Upper lobe of right lung (tissue), 1 donor: Measurements from ENCODE around the gene PDXDC1. TPM values are rescaled to one million over a fixed set of nuclear protein-coding genes. Genes with fewer than 3 reads are reported as not detected.
"Not testable (repeated sequence)": the region's sequence is repeated elsewhere in the genome, so short reads cannot be mapped to it uniquely, and the experiment has no call there.

Source experiments
- ATAC-seq: fragments of 200-7000 bp; cut with Tn5 transposase; one replicate; pipeline ENCODE4 v1.9.1; 2020; ENCODE audit warnings: mild to moderate bottlenecking, moderate library complexity
- DNase-seq: peaks from one replicate; pipeline ENCODE4 v3.0.0-alpha.2; 2020
- H3K27ac ChIP-seq: fragments of 200-600 bp; one replicate; pipeline ENCODE4 v1.8.0; 2022
- H3K27me3 ChIP-seq: fragments of 200-600 bp; one replicate; pipeline ENCODE4 v1.8.0; 2022; ENCODE audit warnings: mild to moderate bottlenecking
- H3K36me3 ChIP-seq: fragments of 200-600 bp; one replicate; pipeline ENCODE4 v1.8.0; 2022
- H3K4me1 ChIP-seq: fragments of 200-600 bp; one replicate; pipeline ENCODE4 v1.8.0; 2022
- H3K4me3 ChIP-seq: fragments of 200-600 bp; one replicate; pipeline ENCODE4 v1.8.0; 2022; ENCODE audit warnings: mild to moderate bottlenecking
- H3K9me3 ChIP-seq: fragments of 200-600 bp; one replicate; pipeline ENCODE4 v1.8.0; 2022
- intact Hi-C: fragments of 100-400 bp; cut with DNase I; formaldehyde crosslinking; loops from one replicate; pipeline ENCODE4 v1.11.0; 2022
- total RNA-seq: library from RNA; stranded (reverse); fragmentation: NEBNext Ultra II Directional; extraction: Animal tissue kit (Norgen Biotek cat#: 25700); gene quantifications from one replicate; pipeline ENCODE4 v1.2.1, GENCODE V29; 2021
- TF ChIP-seq, protein P1 (sequence below): fragments of 200-600 bp; IDR thresholded peaks from one replicate; pipeline ENCODE4 v1.8.0; 2022; ENCODE audit warnings: antibody characterized with exemption
- donor health status: DM: no; HTN: yes; CAD: no; lungs with severe emphysema.

Gene PDXDC1
- total RNA-seq, 1 donor from 2014 or later, result 100 TPM

GRCh38 chr16:15015671-15016070 is 40.8 kb downstream of the PDXDC1 start:
- Histone ChIP-seq H3K36me3 (peaks cover 65% of the 10 kb centered on the region), H3K4me1 (peaks cover 23% of the 10 kb centered on the region), H3K27ac (peak overlapping the region; percentile 38)
- intact Hi-C loops, H3K27me3 ChIP-seq, DNase-seq, ATAC-seq, H3K4me3 ChIP-seq, H3K9me3 ChIP-seq: not testable (repeated sequence)

DNA sequence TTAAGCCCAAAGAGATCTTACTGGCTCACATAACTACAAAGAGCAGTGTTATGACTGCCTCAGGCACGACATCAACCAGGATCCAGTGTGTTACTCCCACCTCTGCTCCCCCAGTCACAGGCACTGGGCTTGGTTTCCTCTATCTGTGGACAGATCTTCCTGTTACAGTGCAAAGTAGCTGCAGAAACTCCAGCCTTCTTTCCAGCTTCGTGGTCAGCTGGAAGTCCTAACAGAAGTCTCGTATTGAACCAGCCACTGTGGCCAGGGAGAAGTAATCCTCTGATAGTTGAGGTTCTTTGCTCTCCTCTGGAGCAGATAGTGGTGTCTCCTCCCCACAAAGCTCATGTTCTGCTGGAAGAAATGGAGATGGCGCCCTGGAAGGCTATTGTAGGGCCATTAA is 41.5 kb downstream of the PDXDC1 start:
- Histone ChIP-seq H3K36me3 (peaks cover 64% of the 10 kb centered on the region), H3K4me1 (peaks cover 23% of the 10 kb centered on the region), H3K27ac (peak overlapping the region; percentile 38)
- H3K27me3 ChIP-seq, intact Hi-C loops, H3K4me3 ChIP-seq, DNase-seq, H3K9me3 ChIP-seq: not testable (repeated sequence)
- peak; percentile 7 for ATAC-seq

- H3K4me3 ChIP-seq, H3K27me3 ChIP-seq, intact Hi-C loops, H3K9me3 ChIP-seq, DNase-seq: not testable (repeated sequence)
- H3K36me3 ChIP-seq, result peaks cover 65% of the 10 kb centered on the region
- peaks cover 23% of the 10 kb centered on the region for H3K4me1 ChIP-seq
- peak overlapping the region; percentile 38 for H3K27ac ChIP-seq
- peak; percentile 23 for ATAC-seq
These were observed 42.2 kb downstream of the PDXDC1 start for GRCh38 chr16:15016951-15017580.

DNA sequence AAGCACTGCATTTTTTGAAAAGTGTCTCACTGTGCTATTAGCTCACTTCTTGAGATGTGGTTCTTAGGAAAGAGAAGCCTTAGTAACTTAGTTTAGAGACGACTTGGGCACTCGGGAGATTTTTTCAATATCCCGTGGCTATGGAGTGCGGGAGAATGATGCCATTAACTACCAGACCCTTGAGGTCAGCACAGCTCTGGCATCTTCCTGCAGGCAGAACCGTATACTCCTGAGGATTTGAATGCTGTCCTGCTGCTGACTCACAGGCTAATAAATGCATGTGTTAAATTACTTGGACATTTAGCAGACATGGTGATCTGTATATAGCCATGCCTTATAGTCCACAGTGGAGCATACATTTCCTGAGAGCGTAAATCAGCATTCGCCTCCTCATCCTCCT is 46.6 kb downstream of the PDXDC1 start:
- H3K9me3 ChIP-seq, H3K4me1 ChIP-seq, ATAC-seq, H3K27me3 ChIP-seq, intact Hi-C loops, H3K27ac ChIP-seq, DNase-seq, H3K4me3 ChIP-seq: not testable (repeated sequence)
- peaks cover 92% of the 10 kb centered on the region for H3K36me3 ChIP-seq

DNA sequence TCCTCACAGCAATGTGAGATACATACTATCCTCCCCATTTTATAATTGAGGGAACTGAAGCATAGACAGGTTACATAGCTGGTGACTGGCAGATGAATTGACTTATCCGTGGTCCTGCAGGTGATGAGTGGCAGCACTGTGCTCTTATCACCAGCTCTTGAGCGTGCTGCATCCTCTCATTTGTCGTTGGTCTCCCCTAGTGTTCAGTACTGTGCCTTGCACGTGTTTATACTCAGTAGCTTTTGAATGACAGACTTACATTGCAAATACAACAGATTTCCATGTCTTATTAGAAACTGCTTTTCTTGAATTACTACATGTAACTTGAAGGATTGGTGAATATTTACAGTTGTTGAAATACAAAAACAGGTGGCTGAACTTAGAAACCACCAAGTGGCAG is 47.4 kb downstream of the PDXDC1 start:
- DNase-seq, H3K27ac ChIP-seq: not testable (repeated sequence)

DNA sequence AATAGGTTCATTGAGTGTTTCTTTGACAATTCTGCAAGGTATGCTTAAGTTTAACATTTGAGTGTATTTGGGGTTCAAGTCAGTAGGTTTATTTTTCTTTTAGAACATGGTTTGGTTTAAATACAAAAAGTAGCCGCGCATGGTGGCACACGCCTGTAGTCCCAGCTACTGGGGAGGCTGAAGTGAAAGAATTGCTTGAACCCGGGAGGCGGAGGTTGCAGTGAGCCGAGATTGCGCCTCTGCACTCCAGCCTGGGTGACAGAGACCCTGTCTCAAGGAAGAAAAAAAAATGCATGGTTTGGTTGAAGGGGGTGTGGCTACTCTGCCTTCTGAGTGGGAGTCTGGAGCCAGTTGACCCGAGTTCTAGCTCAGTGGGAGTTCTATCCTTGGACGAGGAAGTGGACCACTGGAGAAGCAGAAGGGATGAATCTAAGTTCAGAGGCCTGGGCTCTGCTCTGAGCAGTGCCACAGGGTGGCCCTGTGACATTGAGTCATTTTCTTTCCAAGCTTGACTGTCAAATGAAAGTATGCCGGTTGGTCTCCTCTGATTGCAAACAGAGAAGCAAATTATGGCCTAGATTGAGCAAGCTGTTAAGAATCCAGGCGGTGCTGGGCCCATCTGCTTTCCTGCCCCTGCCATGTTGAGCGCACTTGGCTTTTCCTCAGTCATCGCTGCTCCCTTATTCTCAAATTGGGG is 48.7 kb downstream of the PDXDC1 start:
- H3K27ac ChIP-seq, H3K9me3 ChIP-seq, H3K4me1 ChIP-seq, H3K27me3 ChIP-seq, H3K4me3 ChIP-seq, intact Hi-C loops, DNase-seq: not testable (repeated sequence)
- peak; percentile 69 for ATAC-seq
- H3K36me3 ChIP-seq, result peaks cover 89% of the 10 kb centered on the region

More for the DNA sequence above, 47.4 kb downstream of the PDXDC1 start:
- H3K27me3 ChIP-seq, H3K9me3 ChIP-seq, H3K4me1 ChIP-seq, H3K4me3 ChIP-seq, intact Hi-C loops: not testable (repeated sequence)
- TF ChIP-seq, protein P1, sequence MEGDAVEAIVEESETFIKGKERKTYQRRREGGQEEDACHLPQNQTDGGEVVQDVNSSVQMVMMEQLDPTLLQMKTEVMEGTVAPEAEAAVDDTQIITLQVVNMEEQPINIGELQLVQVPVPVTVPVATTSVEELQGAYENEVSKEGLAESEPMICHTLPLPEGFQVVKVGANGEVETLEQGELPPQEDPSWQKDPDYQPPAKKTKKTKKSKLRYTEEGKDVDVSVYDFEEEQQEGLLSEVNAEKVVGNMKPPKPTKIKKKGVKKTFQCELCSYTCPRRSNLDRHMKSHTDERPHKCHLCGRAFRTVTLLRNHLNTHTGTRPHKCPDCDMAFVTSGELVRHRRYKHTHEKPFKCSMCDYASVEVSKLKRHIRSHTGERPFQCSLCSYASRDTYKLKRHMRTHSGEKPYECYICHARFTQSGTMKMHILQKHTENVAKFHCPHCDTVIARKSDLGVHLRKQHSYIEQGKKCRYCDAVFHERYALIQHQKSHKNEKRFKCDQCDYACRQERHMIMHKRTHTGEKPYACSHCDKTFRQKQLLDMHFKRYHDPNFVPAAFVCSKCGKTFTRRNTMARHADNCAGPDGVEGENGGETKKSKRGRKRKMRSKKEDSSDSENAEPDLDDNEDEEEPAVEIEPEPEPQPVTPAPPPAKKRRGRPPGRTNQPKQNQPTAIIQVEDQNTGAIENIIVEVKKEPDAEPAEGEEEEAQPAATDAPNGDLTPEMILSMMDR, result peak; percentile 52
- peak; percentile 69 for ATAC-seq
- H3K36me3 ChIP-seq, result peaks cover 92% of the 10 kb centered on the region

DNA sequence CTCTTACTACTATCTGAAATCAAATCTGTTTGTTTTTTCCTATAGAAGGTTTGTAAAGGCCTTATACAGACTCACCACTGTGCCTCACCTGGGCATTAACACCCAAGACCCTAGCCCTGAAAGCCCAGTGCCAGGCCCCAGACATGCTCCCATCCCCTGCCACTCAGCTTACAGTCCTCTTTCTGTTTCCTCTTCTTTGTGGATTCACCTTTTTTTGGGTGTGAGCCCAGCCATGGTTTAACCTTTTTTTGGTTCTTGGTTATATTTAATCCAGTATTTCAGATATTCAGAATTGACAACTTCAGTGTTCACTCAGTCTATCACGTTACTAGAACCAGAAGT is 50.0 kb downstream of the PDXDC1 start:
- H3K27ac ChIP-seq, intact Hi-C loops, DNase-seq, H3K9me3 ChIP-seq, H3K27me3 ChIP-seq, H3K4me1 ChIP-seq, H3K4me3 ChIP-seq, ATAC-seq: not testable (repeated sequence)
- peaks cover 90% of the 10 kb centered on the region for H3K36me3 ChIP-seq

DNA sequence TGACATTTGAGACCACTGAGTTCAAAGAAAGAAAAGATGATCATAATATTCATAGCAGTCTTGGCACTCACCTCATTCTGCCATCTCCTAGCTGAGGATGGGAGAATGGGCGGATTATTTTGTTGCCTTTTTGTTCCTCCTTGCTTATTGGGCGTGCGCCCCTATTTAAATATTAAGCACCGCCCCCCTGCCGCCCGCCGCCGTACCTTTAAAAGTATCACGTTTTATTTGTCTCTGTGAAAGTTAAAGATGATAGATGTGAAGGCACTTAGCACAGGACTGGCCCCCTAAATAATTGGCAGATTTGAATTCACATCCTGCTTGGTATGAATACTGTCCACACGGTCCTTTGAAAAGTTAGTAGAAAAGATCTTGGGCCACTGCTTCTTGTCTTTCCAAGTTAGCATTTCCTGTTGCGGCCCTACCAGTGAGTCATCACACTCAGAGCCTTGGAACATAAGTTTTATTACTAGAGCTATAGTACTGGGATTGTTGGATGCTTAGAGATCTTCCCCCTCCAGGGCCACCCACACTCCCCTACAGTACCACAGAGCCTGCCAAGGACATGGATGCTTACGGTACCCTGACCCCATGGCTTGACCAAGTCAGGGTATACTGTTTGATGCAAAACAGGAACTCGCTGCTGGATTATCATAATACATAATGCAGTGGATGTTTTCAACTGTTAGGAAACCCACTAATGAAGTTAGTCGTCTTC is 50.6 kb downstream of the PDXDC1 start:
- H3K4me1 ChIP-seq, H3K4me3 ChIP-seq, intact Hi-C loops, H3K27ac ChIP-seq, H3K9me3 ChIP-seq, H3K27me3 ChIP-seq, DNase-seq: not testable (repeated sequence)
- H3K36me3 ChIP-seq, result peaks cover 89% of the 10 kb centered on the region
- peak; percentile 14 for ATAC-seq

DNA sequence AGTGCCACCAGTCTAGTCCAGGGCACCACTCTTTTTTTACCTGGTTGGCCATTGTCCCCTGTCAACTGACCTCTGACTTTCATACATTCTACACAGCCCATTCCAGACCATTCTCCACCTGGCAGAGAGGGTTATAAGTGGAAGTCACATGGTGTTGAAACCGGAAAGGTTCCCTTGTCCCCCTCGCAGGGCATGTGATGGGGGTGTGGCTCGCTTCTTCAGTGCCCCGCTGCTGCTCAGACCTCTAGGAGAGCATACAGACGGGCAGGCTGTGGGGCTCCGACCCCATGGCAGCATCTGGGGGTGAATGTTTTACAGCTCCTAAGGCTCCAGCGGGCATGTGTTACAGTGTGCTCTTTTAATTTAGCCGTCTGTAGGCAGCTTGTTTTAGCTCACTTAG is 52.2 kb downstream of the PDXDC1 start:
- H3K4me1 ChIP-seq, H3K27me3 ChIP-seq, ATAC-seq, H3K4me3 ChIP-seq, intact Hi-C loops, H3K27ac ChIP-seq, H3K9me3 ChIP-seq: not testable (repeated sequence)
- peaks cover 91% of the 10 kb centered on the region for H3K36me3 ChIP-seq
- peak; percentile 62 for DNase-seq

DNA sequence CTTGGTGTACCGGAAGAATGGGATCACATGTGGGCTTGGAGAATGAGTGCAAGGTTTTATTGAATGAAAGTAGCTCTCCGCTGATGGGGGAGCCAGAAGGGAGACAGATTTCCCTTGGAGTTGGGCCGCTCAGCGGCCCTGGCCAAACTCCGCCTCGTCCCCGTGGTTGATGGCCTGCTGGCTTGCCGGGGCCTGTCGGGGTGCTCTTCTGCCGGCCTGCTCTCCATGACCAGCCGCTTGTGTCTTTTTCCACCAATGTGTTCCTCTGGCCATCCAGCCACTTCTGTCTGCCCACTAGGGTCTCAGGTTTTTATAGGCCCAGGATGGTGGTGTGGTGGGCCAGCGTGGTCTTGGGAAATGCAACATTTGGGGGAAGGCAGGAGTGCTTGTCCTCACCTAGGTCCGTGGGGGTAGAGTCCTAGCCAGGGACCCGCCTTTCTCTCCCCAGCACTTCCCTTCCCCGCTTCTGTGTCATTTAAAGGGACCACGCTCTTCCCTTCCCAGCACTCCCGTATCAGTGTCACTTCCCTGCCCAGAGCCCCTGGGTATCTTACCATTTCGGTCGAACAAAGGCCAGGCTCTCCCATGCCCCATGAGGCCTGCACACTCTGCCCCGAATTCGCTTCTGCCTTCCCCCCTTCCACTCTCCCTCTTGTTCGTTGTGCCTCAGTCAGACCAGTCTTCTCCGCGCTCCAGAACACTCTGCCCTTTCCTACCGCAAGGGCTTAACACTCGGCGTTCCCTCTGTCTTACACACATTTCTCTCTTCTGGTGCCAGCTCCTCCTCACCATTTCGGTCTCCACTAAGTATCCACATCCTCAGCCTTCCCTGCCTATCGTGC is 52.9 kb downstream of the PDXDC1 start:
- H3K36me3 ChIP-seq, result peaks cover 91% of the 10 kb centered on the region
- ATAC-seq, intact Hi-C loops, H3K4me1 ChIP-seq, H3K9me3 ChIP-seq, H3K27me3 ChIP-seq, H3K27ac ChIP-seq, H3K4me3 ChIP-seq: not testable (repeated sequence)
- DNase-seq, result peak; percentile 65

- H3K36me3 ChIP-seq, result peaks cover 91% of the 10 kb centered on the region
- intact Hi-C loops, result not testable (repeated sequence)
These were observed 53.5 kb downstream of the PDXDC1 start for GRCh38 chr16:15028345-15028715.

DNA sequence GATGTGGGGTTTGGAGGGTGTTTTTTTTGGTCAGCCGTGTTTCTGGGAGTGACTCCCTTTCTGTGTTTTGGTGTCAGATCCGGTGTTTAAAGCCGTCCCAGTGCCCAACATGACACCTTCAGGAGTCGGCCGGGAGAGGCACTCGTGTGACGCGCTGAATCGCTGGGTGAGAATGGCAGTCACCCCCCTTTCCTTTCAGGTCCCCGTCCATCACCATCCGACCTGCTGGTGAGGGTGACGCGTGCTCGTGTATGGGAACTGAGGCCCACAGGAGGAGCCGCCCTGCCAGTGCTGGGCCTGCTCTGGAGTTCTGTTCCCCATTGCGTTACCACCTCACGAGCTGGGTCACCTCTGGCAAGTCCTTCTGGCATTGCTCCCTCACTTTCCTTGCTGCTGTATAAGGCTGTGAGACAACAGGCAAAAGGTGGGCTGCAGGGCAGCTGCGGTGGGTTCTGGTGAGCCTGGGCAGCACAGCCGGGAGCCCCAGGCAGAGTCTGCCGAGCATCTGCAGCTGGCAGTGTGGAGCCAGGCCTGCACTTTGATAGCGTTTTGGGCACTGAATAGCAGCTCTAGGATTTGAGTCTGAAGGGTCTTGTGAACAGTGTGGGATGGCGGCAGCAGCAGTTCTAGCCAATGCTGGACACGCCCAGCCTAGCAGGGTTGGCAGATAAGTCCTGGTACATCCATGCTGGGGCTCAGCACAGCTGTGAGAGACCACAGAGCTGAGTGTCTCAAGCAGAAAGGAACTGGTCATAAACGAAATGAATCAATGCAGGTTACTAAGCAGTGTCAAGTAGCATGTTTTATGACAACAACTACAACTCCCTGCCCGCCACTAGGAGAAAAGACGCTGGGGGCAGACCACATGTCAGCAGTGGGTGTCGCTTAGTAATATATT is 54.2 kb downstream of the PDXDC1 start:
- H3K4me3 ChIP-seq, H3K27ac ChIP-seq, H3K27me3 ChIP-seq, H3K4me1 ChIP-seq, intact Hi-C loops, H3K9me3 ChIP-seq: not testable (repeated sequence)
- peaks cover 92% of the 10 kb centered on the region for H3K36me3 ChIP-seq
- peak; percentile 10 for ATAC-seq
- DNase-seq, result peak; percentile 67

More at GRCh38 chr16:15028345-15028715, 53.5 kb downstream of the PDXDC1 start:
- not testable (repeated sequence) for H3K4me1 ChIP-seq, H3K9me3 ChIP-seq, H3K4me3 ChIP-seq, H3K27ac ChIP-seq, H3K27me3 ChIP-seq, ATAC-seq
- peak; percentile 50 for DNase-seq
